Peyer's patch (tissue), 4 donors: ENCODE data around the gene DUOXA1.

ENCODE experiments used
- CTCF ChIP-seq, 6 experiments: fragments of 450-650 bp in 4 of 6; fragments of 200-600 bp in 2 of 6; sonication (generic) in 1 of 6; IDR thresholded peaks; one replicate each; pipeline ENCODE4 v1.5.1; 2017 to 2019; ENCODE audit warnings: antibody characterized with exemption in 6 of 6, mild to moderate bottlenecking in 3 of 6, moderate library complexity in 1 of 6
- POLR2A ChIP-seq, 2 donors: fragments of 450-650 bp; IDR thresholded peaks; one replicate each; pipeline ENCODE4 v1.5.1; 2017; ENCODE audit warnings: antibody characterized with exemption in 2 of 2, mild to moderate bottlenecking in 2 of 2, moderate library complexity in 2 of 2

GRCh38 chr15:45132844-45133560 lies 3.3 kb upstream of the DUOXA1 start:
- no peak for TF ChIP-seq CTCF (IDR thresholded peaks at IDR 0.05)
- TF ChIP-seq POLR2A (IDR thresholded peaks at IDR 0.05) = no peak
